Karpas-422 (cell line): ENCODE data around the gene KRTAP1-3. TPM values are rescaled to one million over a fixed set of nuclear protein-coding genes. Genes with fewer than 3 reads are reported as not detected.

Experiments
- small RNA-seq: library from RNA; depleted of rRNA; stranded (forward); fragments of <200 nt; gene quantifications from one replicate; pipeline ENCODE3, GENCODE V24; 2014
- total RNA-seq: library from RNA; depleted of rRNA; stranded (reverse); fragments of >200 nt; shearing (Covaris generic); gene quantifications from 2 replicates; pipeline ENCODE4 v1.2.3, GENCODE V29; 2014; ENCODE audit warnings: low replicate concordance; rRNA removed

Gene KRTAP1-3
- total RNA-seq, 1 experiment from 2014 or later = not detected

Small RNA genes lying within 50 kb of the gene (small RNA-seq; reads per million reads assigned to genes)
- gene KRTAP3-4P = not detected

Other genes with a start within 250 kb of the KRTAP1-3 start
- not detected in 2 replicates for gene KRT28, start 234.9 kb downstream of the KRTAP1-3 start, total RNA-seq
- 14.9 and 21.6 TPM in 2 replicates for gene KRT10, start 212.3 kb downstream of the KRTAP1-3 start, total RNA-seq
- not detected in 2 replicates for gene KRT12, start 167.7 kb downstream of the KRTAP1-3 start, total RNA-seq
- gene KRT20, start 149.6 kb downstream of the KRTAP1-3 start, total RNA-seq = not detected in 2 replicates
- gene KRT23, start 97.2 kb downstream of the KRTAP1-3 start, total RNA-seq = not detected in 2 replicates
- not detected in 2 replicates for gene KRT39, start 67.9 kb downstream of the KRTAP1-3 start, total RNA-seq
- gene KRT40, start 50.5 kb downstream of the KRTAP1-3 start, total RNA-seq = not detected in 2 replicates
- gene KRTAP3-3, start 40.7 kb downstream of the KRTAP1-3 start, total RNA-seq = not detected in 2 replicates
- not detected in 2 replicates for gene KRTAP3-2, start 35.0 kb downstream of the KRTAP1-3 start, total RNA-seq
- gene KRTAP3-1, start 25.7 kb downstream of the KRTAP1-3 start, total RNA-seq = not detected in 2 replicates
- gene KRTAP1-5, start 7.7 kb downstream of the KRTAP1-3 start, total RNA-seq = not detected in 2 replicates
- gene KRTAP1-4, start 4.7 kb downstream of the KRTAP1-3 start, total RNA-seq = not detected in 2 replicates
- not detected in 2 replicates for gene KRTAP1-1, start 6.6 kb upstream of the KRTAP1-3 start, total RNA-seq
- not detected in 2 replicates for gene KRTAP2-1, start 12.4 kb upstream of the KRTAP1-3 start, total RNA-seq
- not detected in 2 replicates for gene KRTAP2-2, start 20.4 kb upstream of the KRTAP1-3 start, total RNA-seq
- not detected in 2 replicates for gene KRTAP2-3, start 25.2 kb upstream of the KRTAP1-3 start, total RNA-seq
- gene KRTAP2-4, start 31.0 kb upstream of the KRTAP1-3 start, total RNA-seq = not detected in 2 replicates
- not detected in 2 replicates for gene KRTAP4-7, start 49.3 kb upstream of the KRTAP1-3 start, total RNA-seq
- not detected in 2 replicates for gene KRTAP4-8, start 63.3 kb upstream of the KRTAP1-3 start, total RNA-seq
- not detected in 2 replicates for gene KRTAP4-16, start 67.3 kb upstream of the KRTAP1-3 start, total RNA-seq
- not detected in 2 replicates for gene KRTAP4-9, start 70.5 kb upstream of the KRTAP1-3 start, total RNA-seq
- not detected in 2 replicates for gene KRTAP4-11, start 83.5 kb upstream of the KRTAP1-3 start, total RNA-seq
- gene KRTAP4-12, start 89.3 kb upstream of the KRTAP1-3 start, total RNA-seq = not detected in 2 replicates
- gene KRTAP4-6, start 105.7 kb upstream of the KRTAP1-3 start, total RNA-seq = not detected in 2 replicates
- gene KRTAP4-5, start 115.0 kb upstream of the KRTAP1-3 start, total RNA-seq = not detected in 2 replicates
- not detected in 2 replicates for gene KRTAP4-4, start 125.9 kb upstream of the KRTAP1-3 start, total RNA-seq
- gene KRTAP4-3, start 133.3 kb upstream of the KRTAP1-3 start, total RNA-seq = not detected in 2 replicates
- gene KRTAP4-2, start 143.3 kb upstream of the KRTAP1-3 start, total RNA-seq = not detected in 2 replicates
- not detected in 2 replicates for gene KRTAP4-1, start 150.0 kb upstream of the KRTAP1-3 start, total RNA-seq
- not detected in 2 replicates for gene KRTAP9-1, start 155.0 kb upstream of the KRTAP1-3 start, total RNA-seq
- gene KRTAP9-2, start 191.8 kb upstream of the KRTAP1-3 start, total RNA-seq = not detected in 2 replicates
- not detected in 2 replicates for gene KRTAP9-3, start 197.6 kb upstream of the KRTAP1-3 start, total RNA-seq
- not detected in 2 replicates for gene KRTAP9-8, start 203.1 kb upstream of the KRTAP1-3 start, total RNA-seq
- not detected in 2 replicates for gene KRTAP9-4, start 214.8 kb upstream of the KRTAP1-3 start, total RNA-seq
- not detected in 2 replicates for gene KRTAP9-9, start 220.5 kb upstream of the KRTAP1-3 start, total RNA-seq
- not detected in 2 replicates for gene KRTAP9-6, start 230.5 kb upstream of the KRTAP1-3 start, total RNA-seq
- not detected in 2 replicates for gene KRTAP9-7, start 240.8 kb upstream of the KRTAP1-3 start, total RNA-seq